22Rv1 (cell line): ENCODE data around the gene OSBPL7.

Source experiments
- ZFX ChIP-seq: fragments of 450-650 bp; IDR thresholded peaks from 2 replicates; pipeline ENCODE4 v1.6.1; 2017; ENCODE audit warnings: antibody characterized with exemption, borderline replicate concordance
- TF ChIP-seq, protein P1 (sequence below): fragments of 450-650 bp; IDR thresholded peaks from 2 replicates; pipeline ENCODE4 v1.5.1; 2017; ENCODE audit warnings: mild to moderate bottlenecking

DNA sequence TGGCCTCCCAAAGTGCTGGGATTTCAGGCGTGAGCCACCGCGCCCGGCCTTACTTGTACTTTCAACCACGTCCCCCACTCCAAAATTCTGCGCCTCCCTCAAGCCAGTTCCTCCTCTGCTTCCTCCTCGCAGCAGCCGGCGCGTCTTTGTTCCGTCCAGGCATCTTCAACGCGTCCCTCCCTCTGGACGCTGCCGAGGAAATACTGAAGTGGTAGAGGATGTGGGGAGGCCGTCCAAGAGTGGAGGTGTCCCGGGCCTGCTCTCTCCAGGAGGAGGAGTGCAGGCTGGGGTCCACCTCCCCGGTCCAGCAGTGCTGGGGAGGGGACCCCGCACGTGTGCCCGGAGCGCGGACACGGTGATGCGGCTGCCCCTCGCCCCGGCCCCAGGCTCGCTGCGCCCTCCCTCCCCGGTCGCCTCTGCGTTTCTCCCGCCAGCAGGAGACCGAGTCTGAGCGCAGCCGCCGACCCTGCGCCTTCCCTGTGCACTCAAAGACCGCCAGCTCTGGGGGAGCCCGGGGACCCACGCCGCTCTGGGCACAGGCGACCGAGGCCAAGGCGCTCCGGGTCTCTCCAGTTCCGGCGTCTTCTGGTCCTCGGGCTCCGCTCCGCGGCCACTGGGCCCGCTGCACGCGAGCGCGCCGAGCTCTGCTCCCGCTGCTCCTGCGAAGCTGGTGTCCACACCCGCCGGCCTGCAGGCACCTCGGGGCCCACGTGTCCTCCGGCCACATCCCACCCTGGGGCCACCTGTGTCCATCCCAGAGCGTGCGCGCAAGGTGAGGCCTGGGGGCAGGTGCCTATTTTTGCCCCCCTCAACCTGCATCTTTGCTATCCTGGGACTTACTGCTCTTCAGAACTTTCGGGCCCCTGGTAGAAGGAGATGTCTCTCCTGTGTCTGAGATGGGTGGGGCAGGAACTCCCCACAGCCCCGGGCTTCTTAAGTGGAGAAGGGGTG, 31.7 kb downstream of the OSBPL7 start:
- TF ChIP-seq, protein P1, sequence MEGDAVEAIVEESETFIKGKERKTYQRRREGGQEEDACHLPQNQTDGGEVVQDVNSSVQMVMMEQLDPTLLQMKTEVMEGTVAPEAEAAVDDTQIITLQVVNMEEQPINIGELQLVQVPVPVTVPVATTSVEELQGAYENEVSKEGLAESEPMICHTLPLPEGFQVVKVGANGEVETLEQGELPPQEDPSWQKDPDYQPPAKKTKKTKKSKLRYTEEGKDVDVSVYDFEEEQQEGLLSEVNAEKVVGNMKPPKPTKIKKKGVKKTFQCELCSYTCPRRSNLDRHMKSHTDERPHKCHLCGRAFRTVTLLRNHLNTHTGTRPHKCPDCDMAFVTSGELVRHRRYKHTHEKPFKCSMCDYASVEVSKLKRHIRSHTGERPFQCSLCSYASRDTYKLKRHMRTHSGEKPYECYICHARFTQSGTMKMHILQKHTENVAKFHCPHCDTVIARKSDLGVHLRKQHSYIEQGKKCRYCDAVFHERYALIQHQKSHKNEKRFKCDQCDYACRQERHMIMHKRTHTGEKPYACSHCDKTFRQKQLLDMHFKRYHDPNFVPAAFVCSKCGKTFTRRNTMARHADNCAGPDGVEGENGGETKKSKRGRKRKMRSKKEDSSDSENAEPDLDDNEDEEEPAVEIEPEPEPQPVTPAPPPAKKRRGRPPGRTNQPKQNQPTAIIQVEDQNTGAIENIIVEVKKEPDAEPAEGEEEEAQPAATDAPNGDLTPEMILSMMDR: peak; percentile 83
- no peak for TF ChIP-seq ZFX
